H1 (cell line): ENCODE results near the gene EPYC. TPM values are rescaled to one million over a fixed set of nuclear protein-coding genes. Genes with fewer than 3 reads are reported as not detected.

Experiments
- CTCF ChIA-PET: fragments of 300-600 bp; sonication (Branson Sonifier 250); formaldehyde crosslinking; loops from one replicate; lab custom pipeline; 2021; ENCODE audit not compliant: partially characterized antibody; lab: Charles Lee
- POLR2A ChIA-PET: fragments of 300-600 bp; sonication (Branson Sonifier 250); formaldehyde crosslinking; loops from one replicate; lab custom pipeline; 2021; ENCODE audit warnings: inconsistent platforms; ENCODE audit not compliant: partially characterized antibody; lab: Charles Lee
- DNase-seq, 2 experiments: peaks; one replicate each; pipeline versions ENCODE4 v3.0.0 to v3.0.0-alpha.2; 2010 to 2022; ENCODE audit warnings: low spot score in 2 of 2, low read depth in 1 of 2, mixed read lengths in 1 of 2
- FAIRE-seq: peaks from 2 replicates; lab custom pipeline; 2011; peaks lifted over from hg19 to GRCh38; lab: Jason Lieb, UNC
- H2AFZ ChIP-seq: 2 replicates; pipeline ENCODE4 v1.8.1; 2012; ENCODE audit warnings: low read length, inconsistent platforms
- H2AK5ac ChIP-seq: 2 replicates; pipeline ENCODE4 v1.6.1; 2013; ENCODE audit warnings: low read depth, low read length
- H2BK120ac ChIP-seq: replicated peaks from 2 replicates; pipeline ENCODE3; 2013; ENCODE audit warnings: low read depth, low read length, inconsistent platforms
- H2BK12ac ChIP-seq: 2 replicates; pipeline ENCODE4 v1.6.1; 2013; ENCODE audit warnings: low read depth, low read length
- H2BK15ac ChIP-seq: 2 replicates; pipeline ENCODE4 v1.6.1; 2013; ENCODE audit warnings: low read length
- H2BK20ac ChIP-seq: 2 replicates; pipeline ENCODE4 v1.6.1; 2013; ENCODE audit warnings: low read length
- H2BK5ac ChIP-seq: 2 replicates; pipeline ENCODE4 v1.6.1; 2013; ENCODE audit warnings: low read depth, low read length
- H3K14ac ChIP-seq: 2 replicates; pipeline ENCODE4 v1.6.1; 2013; ENCODE audit warnings: inconsistent platforms; ENCODE audit not compliant: insufficient read length
- H3K18ac ChIP-seq: 2 replicates; pipeline ENCODE4 v1.6.1; 2013; ENCODE audit warnings: low read length; ENCODE audit errors: extremely low read depth
- H3K23ac ChIP-seq: 2 replicates; pipeline ENCODE4 v1.6.1; 2013; ENCODE audit warnings: inconsistent platforms; ENCODE audit not compliant: insufficient read length
- H3K23me2 ChIP-seq: 2 replicates; pipeline ENCODE4 v1.6.1; 2013; ENCODE audit warnings: low read depth, low read length
- H3K27ac ChIP-seq: 2 replicates; pipeline ENCODE4 v1.6.1; 2011; ENCODE audit warnings: low read depth, low read length, inconsistent platforms
- H3K27me3 ChIP-seq, 4 experiments: replicated peaks in 1 of 4; 1 replicate in 1 of 4; 2 replicates in 3 of 4; pipeline versions ENCODE4 v1.6.1 to v1.8.1; 2011 to 2013; ENCODE audit warnings: low read length in 3 of 4, mild to moderate bottlenecking in 3 of 4, inconsistent platforms in 2 of 4, mixed read lengths in 2 of 4, moderate library complexity in 1 of 4; ENCODE audit not compliant: control insufficient read depth in 3 of 4, insufficient read depth in 3 of 4; ENCODE audit errors: extremely low read depth in 1 of 4
- H3K36me3 ChIP-seq, 4 experiments: 2 replicates each; pipeline versions ENCODE4 v1.6.1 to v1.8.1; 2011 to 2013; ENCODE audit warnings: mild to moderate bottlenecking in 4 of 4, low read length in 3 of 4, moderate library complexity in 2 of 4, control low read depth in 1 of 4, inconsistent platforms in 1 of 4; ENCODE audit not compliant: insufficient read depth in 4 of 4, control insufficient read depth in 2 of 4
- H3K4ac ChIP-seq: replicated peaks from 2 replicates; pipeline ENCODE3; 2013; ENCODE audit warnings: low read length, low read depth, mixed read lengths, inconsistent platforms; ENCODE audit not compliant: insufficient read length
- H3K4me1 ChIP-seq, 4 experiments: replicated peaks in 1 of 4; 1 replicate in 1 of 4; 2 replicates in 3 of 4; pipeline versions ENCODE4 v1.6.1 to v1.8.1; 2011 to 2013; ENCODE audit warnings: low read length in 3 of 4, inconsistent platforms in 2 of 4, mixed read lengths in 1 of 4; ENCODE audit not compliant: insufficient read depth in 4 of 4, control insufficient read depth in 3 of 4
- H3K4me2 ChIP-seq, 2 experiments: 2 replicates each; pipeline versions ENCODE4 v1.6.1 to v1.8.1; 2011 to 2013; ENCODE audit warnings: low read depth in 2 of 2, low read length in 2 of 2, control low read depth in 1 of 2, inconsistent platforms in 1 of 2, mild to moderate bottlenecking in 1 of 2; ENCODE audit not compliant: insufficient read depth in 1 of 2
- H3K4me3 ChIP-seq, 4 experiments: fragments of 200-600, 300-600 bp in 1 of 4; sonication (generic), shearing (Covaris generic), sonication (Bioruptor Twin) in 1 of 4; 2 replicates each; pipeline versions ENCODE4 v1.5.1 to v1.8.1; 2011 to 2016; ENCODE audit warnings: low read length in 4 of 4, low read depth in 3 of 4, control low read depth in 2 of 4, inconsistent platforms in 2 of 4, mild to moderate bottlenecking in 2 of 4, mixed read lengths in 1 of 4, moderate library complexity in 1 of 4; ENCODE audit not compliant: insufficient read depth in 2 of 4; ENCODE audit errors: extremely low read depth in 1 of 4
- H3K56ac ChIP-seq: replicated peaks from 2 replicates; pipeline ENCODE3; 2013; ENCODE audit warnings: low read depth, mild to moderate bottlenecking, mixed read lengths, low read length, inconsistent platforms; ENCODE audit not compliant: insufficient read length
- H3K79me1 ChIP-seq: 2 replicates; pipeline ENCODE4 v1.6.1; 2013; ENCODE audit warnings: low read depth, low read length, control low read depth
- H3K79me2 ChIP-seq, 2 experiments: 2 replicates each; pipeline versions ENCODE4 v1.6.1 to v1.8.1; 2012 to 2013; ENCODE audit warnings: low read length in 2 of 2, mild to moderate bottlenecking in 2 of 2, inconsistent platforms in 1 of 2; ENCODE audit not compliant: insufficient read depth in 2 of 2, control insufficient read depth in 1 of 2
- H3K9ac ChIP-seq, 4 experiments: replicated peaks in 1 of 4; 1 replicate in 1 of 4; 2 replicates in 3 of 4; pipeline versions ENCODE4 v1.6.1 to v1.8.1; 2011 to 2013; ENCODE audit warnings: low read depth in 3 of 4, low read length in 3 of 4, control low read depth in 2 of 4, mild to moderate bottlenecking in 2 of 4, moderate library complexity in 2 of 4, inconsistent platforms in 1 of 4; ENCODE audit errors: extremely low read depth in 1 of 4
- H3K9me3 ChIP-seq, 2 experiments: 2 replicates each; pipeline versions ENCODE4 v1.6.1 to v1.8.1; 2012 to 2013; ENCODE audit warnings: mild to moderate bottlenecking in 2 of 2, moderate library complexity in 2 of 2, control low read depth in 1 of 2, inconsistent platforms in 1 of 2, low read depth in 1 of 2, low read length in 1 of 2, mixed read lengths in 1 of 2; ENCODE audit not compliant: insufficient read depth in 2 of 2
- H4K20me1 ChIP-seq, 2 experiments: replicated peaks in 1 of 2; 2 replicates each; pipeline versions ENCODE3 to v1.8.1; 2011 to 2013; ENCODE audit warnings: inconsistent platforms in 2 of 2, low read length in 2 of 2, mild to moderate bottlenecking in 1 of 2; ENCODE audit not compliant: insufficient read depth in 2 of 2, control insufficient read depth in 1 of 2
- H4K5ac ChIP-seq: 2 replicates; pipeline ENCODE4 v1.6.1; 2013; ENCODE audit warnings: low read length, low read depth, mixed read lengths, inconsistent platforms; ENCODE audit not compliant: insufficient read length
- H4K8ac ChIP-seq: 2 replicates; pipeline ENCODE4 v1.8.0; 2013; ENCODE audit warnings: mild to moderate bottlenecking, moderate library complexity, low read length, inconsistent platforms; ENCODE audit not compliant: insufficient read depth; ENCODE audit errors: extremely low read depth
- H4K91ac ChIP-seq: replicated peaks from 2 replicates; pipeline ENCODE3; 2013; ENCODE audit warnings: low read length, mixed read lengths, inconsistent platforms; ENCODE audit not compliant: insufficient read length
- BCL11A ChIP-seq, 2 experiments: IDR thresholded peaks; one replicate each; pipeline ENCODE4 v1.6.1; 2011; ENCODE audit warnings: low read depth in 2 of 2, low read length in 2 of 2, mild to moderate bottlenecking in 2 of 2
- CBX5 ChIP-seq: fragments of 300-800, 300-1000 bp; sonication (generic); IDR thresholded peaks from 2 replicates; pipeline ENCODE4 v1.7.1; 2016; ENCODE audit warnings: antibody characterized with exemption, low read length, low read depth
- JUN ChIP-seq: IDR thresholded peaks from 2 replicates; pipeline ENCODE4 v1.6.1; 2011; ENCODE audit warnings: low read depth, mild to moderate bottlenecking, improper control_type of control experiment, low read length
- RAD21 ChIP-seq, 2 experiments: IDR thresholded peaks in 1 of 2; conservative IDR thresholded peaks in 1 of 2; 2 replicates each; pipeline ENCODE4 v1.6.1; 2011; ENCODE audit warnings: low read depth in 2 of 2, low read length in 2 of 2, improper control_type of control experiment in 1 of 2, inconsistent platforms in 1 of 2, mild to moderate bottlenecking in 1 of 2, moderate library complexity in 1 of 2
- RXRA ChIP-seq: IDR thresholded peaks from 2 replicates; pipeline ENCODE4 v1.6.1; 2011; ENCODE audit warnings: low read depth, mild to moderate bottlenecking, low read length, moderate library complexity; ENCODE audit not compliant: insufficient read depth
- SP2 ChIP-seq: IDR thresholded peaks from 2 replicates; pipeline ENCODE4 v1.6.1; 2012; ENCODE audit warnings: mild to moderate bottlenecking, low read length, inconsistent platforms
- WGBS, 2 experiments: shearing (Covaris generic) in 1 of 2; methylation state at CpG; one replicate each; pipeline versions ENCODE4 v1.1.6 to v1.1.7; 2013 to 2015; ENCODE audit warnings: low lambda C conversion rate in 2 of 2, mixed read lengths in 2 of 2, inconsistent platforms in 1 of 2, low coverage in 1 of 2, missing lambda C conversion rate in 1 of 2; ENCODE audit not compliant: insufficient replicate concordance in 2 of 2, insufficient coverage in 1 of 2, insufficient read length in 1 of 2; ENCODE audit errors: extremely low coverage in 1 of 2, missing lambda C conversion rate in 1 of 2; 5-methylcytosine and 5-hydroxymethylcytosine counted together
- polyA plus RNA-seq, 7 experiments: library from polyadenylated mRNA; depleted of rRNA in 3 of 7; stranded (reverse) in 5 of 7; unstranded in 2 of 7; fragments of >200 nt in 5 of 7; fragments of 200-250 nt in 2 of 7; gene quantifications; 1 replicate in 5 of 7; 2 replicates in 1 of 7; 4 replicates in 1 of 7; pipeline versions ENCODE4 v1.2.1 to v1.2.3, GENCODE V29; 2011 to 2013; ENCODE audit warnings: missing spikeins in 2 of 7, mixed read lengths in 2 of 7
- total RNA-seq: library from RNA; stranded (reverse); fragmentation: NEBNext Ultra II Directional; extraction: Animal tissue kit (Norgen Biotek cat#: 25700); gene quantifications from 2 replicates; pipeline ENCODE4 v1.2.1, GENCODE V29; 2021
- TF ChIP-seq, protein P1 (sequence below), 3 experiments: IDR thresholded peaks; 1 replicate in 2 of 3; 2 replicates in 1 of 3; pipeline versions ENCODE4 v1.5.1 to v1.6.1; 2011; ENCODE audit warnings: low read length in 3 of 3, mild to moderate bottlenecking in 3 of 3, inconsistent platforms in 2 of 3, low read depth in 1 of 3, moderate library complexity in 1 of 3; ENCODE audit not compliant: insufficient read depth in 1 of 3; ENCODE audit errors: control extremely low read depth in 1 of 3

Gene EPYC
- total and polyA plus RNA-seq, 2 of the 8 experiments (the other 6 are each of a cell fraction or from before 2014, with no cell fraction given) = not detected

DNA sequence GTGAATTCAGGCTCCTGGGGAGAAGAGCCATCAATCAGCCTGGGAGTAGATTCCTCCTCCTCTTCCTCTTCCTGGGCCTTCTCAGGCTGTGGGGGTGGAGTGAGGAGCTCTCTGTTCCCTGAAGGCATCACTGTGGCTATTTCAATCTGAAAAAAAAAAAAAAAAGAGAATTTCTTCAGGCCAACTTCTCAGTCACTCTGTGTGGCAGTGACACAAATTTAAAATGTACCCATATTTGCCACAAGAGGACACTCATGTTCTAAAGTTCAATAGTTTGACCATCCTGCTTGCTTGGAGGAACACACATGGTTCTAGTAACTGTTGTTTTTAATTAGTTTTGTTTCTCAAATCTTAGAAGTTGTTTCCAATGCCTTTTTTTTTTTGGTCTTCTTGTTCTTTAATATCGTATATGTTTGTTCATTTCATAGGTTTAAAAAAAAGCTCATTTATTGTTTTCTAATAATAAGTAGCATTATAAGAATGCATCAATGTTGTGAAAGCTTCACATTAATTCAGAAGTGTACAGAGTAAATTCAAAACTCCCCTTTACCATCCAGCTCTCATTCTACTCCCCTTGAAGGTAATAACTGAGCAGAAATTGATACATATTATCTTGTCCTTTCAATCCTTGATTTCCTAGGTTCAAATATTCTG is 26.5 kb downstream of the EPYC start:
- Histone ChIP-seq H4K5ac (no peak overlapping the region), H2BK5ac (no peak overlapping the region), H2AFZ (no peak overlapping the region), H3K4me2 (peak overlapping the region in 1 of 2 experiments; percentile 6; a peak in 1 of 4 replicates), H3K27ac (no peak overlapping the region), H3K23me2 (no peaks in the 10 kb centered on the region), H3K9me3 (no peaks in the 10 kb centered on the region), H2BK15ac (no peak overlapping the region), H2AK5ac (no peak overlapping the region), H4K20me1 (peaks cover 0 to 1% of the 10 kb centered on the region in 2 experiments), H3K14ac (no peak overlapping the region), H4K91ac (no peak overlapping the region), H3K4ac (peak overlapping the region; percentile 53), H3K4me1 (peaks cover 0 to 2% (median 0%) of the 10 kb centered on the region in 4 experiments; a peak in 1 of 7 replicates), H3K23ac (no peak overlapping the region), H3K56ac (no peak overlapping the region), H3K79me2 (no peaks in the 10 kb centered on the region), H3K9ac (no peak overlapping the region), H3K18ac (no peak overlapping the region), H3K27me3 (peaks cover 4 to 21% (median 9%) of the 10 kb centered on the region in 4 experiments), H2BK120ac (no peak overlapping the region), H2BK20ac (no peak overlapping the region), H3K79me1 (no peaks in the 10 kb centered on the region), H4K8ac (no peak overlapping the region), H3K36me3 (no peaks in the 10 kb centered on the region), H3K4me3 (no peak overlapping the region), H2BK12ac (no peak overlapping the region)
- FAIRE-seq (no peak), DNase-seq (no peak)
- ChIA-PET CTCF (interaction anchor here (0.7 to 2.6 kb wide), 12 partner anchors 17 to 388 kb away, joined by 3 to 17 read pairs (median 4); no protein-coding TSS in a partner anchor), POLR2A (no interaction called here)
- 79% methylated on average over 1 of the region's 1 CpG; no CpG with 5 or more reads in 1 of the 2 experiments for WGBS, 2 experiments
- TF ChIP-seq CBX5 (no peak), BCL11A (IDR thresholded peaks at IDR 0.05; ENCODE audit: low read depth in 2 of 2, low read length in 2 of 2) (no peak), RAD21 (IDR thresholded peaks at IDR 0.05 in 1 of 2, conservative IDR thresholded peaks at IDR 0.05 in 1 of 2; ENCODE audit: low read depth in 2 of 2, low read length in 2 of 2) (peak; percentile 84), RXRA (no peak), JUN (no peak), SP2 (no peak)
- TF ChIP-seq, protein P1, sequence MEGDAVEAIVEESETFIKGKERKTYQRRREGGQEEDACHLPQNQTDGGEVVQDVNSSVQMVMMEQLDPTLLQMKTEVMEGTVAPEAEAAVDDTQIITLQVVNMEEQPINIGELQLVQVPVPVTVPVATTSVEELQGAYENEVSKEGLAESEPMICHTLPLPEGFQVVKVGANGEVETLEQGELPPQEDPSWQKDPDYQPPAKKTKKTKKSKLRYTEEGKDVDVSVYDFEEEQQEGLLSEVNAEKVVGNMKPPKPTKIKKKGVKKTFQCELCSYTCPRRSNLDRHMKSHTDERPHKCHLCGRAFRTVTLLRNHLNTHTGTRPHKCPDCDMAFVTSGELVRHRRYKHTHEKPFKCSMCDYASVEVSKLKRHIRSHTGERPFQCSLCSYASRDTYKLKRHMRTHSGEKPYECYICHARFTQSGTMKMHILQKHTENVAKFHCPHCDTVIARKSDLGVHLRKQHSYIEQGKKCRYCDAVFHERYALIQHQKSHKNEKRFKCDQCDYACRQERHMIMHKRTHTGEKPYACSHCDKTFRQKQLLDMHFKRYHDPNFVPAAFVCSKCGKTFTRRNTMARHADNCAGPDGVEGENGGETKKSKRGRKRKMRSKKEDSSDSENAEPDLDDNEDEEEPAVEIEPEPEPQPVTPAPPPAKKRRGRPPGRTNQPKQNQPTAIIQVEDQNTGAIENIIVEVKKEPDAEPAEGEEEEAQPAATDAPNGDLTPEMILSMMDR (IDR thresholded peaks at IDR 0.05; ENCODE audit: control extremely low read depth in 1 of 3, insufficient read depth in 1 of 3, low read depth in 1 of 3, low read length in 3 of 3) = peak in 2 of 3 experiments; percentile 54 to 65; a peak in 3 of 4 replicates
- TF ChIP-seq, all 59 proteins: peak for 2
